GM08714 (cell line): ENCODE results near the gene HES6.

Experiments
- H3K4me3 ChIP-seq: fragments of 200-500 bp; sonication (Bioruptor generic); 2 replicates; pipeline ENCODE4 v1.5.1; 2014; ENCODE audit warnings: mild to moderate bottlenecking, low read length, inconsistent platforms
- ZNF274 ChIP-seq: IDR thresholded peaks from 2 replicates; pipeline ENCODE4 v1.6.1; 2012; ENCODE audit warnings: mild to moderate bottlenecking, low read depth, low read length

HES6 gene

GRCh38 chr2:238238766-238239542 is 884 bp downstream of the HES6 start:
- H3K4me3 ChIP-seq, result no peak overlapping the region; the same call in 1 of the 2 replicates
- TF ChIP-seq ZNF274, result no peak

- H3K4me3 ChIP-seq, result no peak overlapping the region
- TF ChIP-seq ZNF274, result no peak
Measured at GRCh38 chr2:238238311-238238765, 1.5 kb downstream of the HES6 start.

- no peak overlapping the region for H3K4me3 ChIP-seq
- TF ChIP-seq ZNF274, result no peak
Measured at GRCh38 chr2:238237431-238238135, 2.3 kb downstream of the HES6 start.

GRCh38 chr2:238236571-238236970 is 3.3 kb downstream of the HES6 start:
- no peak for TF ChIP-seq ZNF274
- no peak overlapping the region for H3K4me3 ChIP-seq

- TF ChIP-seq ZNF274, result no peak
- no peak overlapping the region for H3K4me3 ChIP-seq
Measured at GRCh38 chr2:238235856-238236255, 4.0 kb downstream of the HES6 start.

- no peak overlapping the region for H3K4me3 ChIP-seq
- TF ChIP-seq ZNF274, result no peak
Measured at GRCh38 chr2:238235331-238235732, 4.5 kb downstream of the HES6 start.

- no peak overlapping the region for H3K4me3 ChIP-seq
- TF ChIP-seq ZNF274, result no peak
Measured at GRCh38 chr2:238233625-238234024, 6.2 kb downstream of the HES6 start.

- TF ChIP-seq ZNF274, result no peak
- H3K4me3 ChIP-seq, result no peak overlapping the region; the same call in 1 of the 2 replicates
Measured at GRCh38 chr2:238231809-238232208, 8.0 kb downstream of the HES6 start.

- peak overlapping the region; percentile 56; the same call in 1 of the 2 replicates for H3K4me3 ChIP-seq
- no peak for TF ChIP-seq ZNF274
Measured at GRCh38 chr2:238231251-238231793, 8.5 kb downstream of the HES6 start.

- no peak for TF ChIP-seq ZNF274
- H3K4me3 ChIP-seq, result no peak overlapping the region; the same call in 1 of the 2 replicates
Measured at GRCh38 chr2:238230699-238231098, 9.1 kb downstream of the HES6 start.

- H3K4me3 ChIP-seq, result no peak overlapping the region
- TF ChIP-seq ZNF274, result no peak
Measured at GRCh38 chr2:238228700-238229099, 11.1 kb downstream of the HES6 start.

- no peak for TF ChIP-seq ZNF274
- H3K4me3 ChIP-seq, result no peak overlapping the region
Measured at GRCh38 chr2:238227587-238228032, 12.2 kb downstream of the HES6 start.

- H3K4me3 ChIP-seq, result no peak overlapping the region
- no peak for TF ChIP-seq ZNF274
Measured at GRCh38 chr2:238226698-238227586, 12.9 kb downstream of the HES6 start.
